CD4-positive, alpha-beta T cell treated with Interleukin-10 for 1 hour (primary cell): ENCODE data around the gene SLC25A53.
"Not testable (repeated sequence)": the region's sequence is repeated elsewhere in the genome, so short reads cannot be mapped to it uniquely, and the experiment has no call there.

ENCODE experiments used
- DNase-seq: peaks from one replicate; pipeline ENCODE4 v3.0.0-alpha.2; 2020

Gene SLC25A53

DNA sequence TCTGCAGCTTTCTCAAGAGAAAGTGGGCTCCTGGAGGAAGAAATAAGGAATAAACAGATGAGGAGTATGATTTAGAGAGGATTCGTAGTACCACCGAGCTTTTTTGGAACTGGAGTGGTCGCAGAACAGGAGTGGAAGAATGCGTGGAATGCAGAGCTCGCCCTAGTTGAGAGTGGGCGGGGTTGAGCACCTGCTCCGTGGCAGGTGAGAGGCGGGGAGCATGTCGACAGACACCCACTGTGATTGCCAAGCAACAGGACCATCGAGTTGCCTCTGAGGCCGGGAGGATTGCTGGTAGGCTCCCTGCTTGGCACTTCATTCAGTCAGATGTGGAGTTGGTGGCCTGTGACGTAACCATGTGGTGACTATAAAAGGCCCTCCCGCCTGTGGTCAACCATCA lies 101.9 kb downstream of the SLC25A53 start:
- DNase-seq = not testable (repeated sequence)
